Ovary (tissue), 9 donors: Measurements from ENCODE around the gene ZNF319. TPM values are rescaled to one million over a fixed set of nuclear protein-coding genes. Genes with fewer than 3 reads are reported as not detected.

Source experiments
- DNase-seq, 5 donors: peaks; one replicate each; pipeline ENCODE4 v3.0.0-alpha.2; 2019 to 2020
- H3K27ac ChIP-seq, 2 donors: fragments of 200-600 bp; one replicate each; pipeline versions ENCODE4 v1.5.1 to v1.8.0; 2019 to 2022
- H3K27me3 ChIP-seq: fragments of 200-600 bp; one replicate; pipeline ENCODE4 v1.8.0; 2022
- H3K36me3 ChIP-seq: fragments of 200-600 bp; sonication (generic); one replicate; pipeline ENCODE4 v1.5.1; 2019
- H3K4me1 ChIP-seq: one replicate; pipeline ENCODE4 v1.8.1; 2013; ENCODE audit warnings: mild to moderate bottlenecking, moderate library complexity; ENCODE audit not compliant: insufficient read depth
- H3K4me3 ChIP-seq: fragments of 200-600 bp; sonication (generic); one replicate; pipeline ENCODE4 v1.5.1; 2017
- H3K9me3 ChIP-seq, 2 donors: fragments of 200-600 bp in 1 of 2; sonication (generic) in 1 of 2; one replicate each; pipeline versions ENCODE4 v1.5.1 to v1.8.1; 2013 to 2019; ENCODE audit warnings: mild to moderate bottlenecking in 1 of 2, moderate library complexity in 1 of 2
- EP300 ChIP-seq: sonication (generic); formaldehyde crosslinking; IDR thresholded peaks from one replicate; pipeline ENCODE4 v1.6.1; 2017; ENCODE audit warnings: antibody characterized with exemption
- POLR2A ChIP-seq: fragments of 450-650 bp; IDR thresholded peaks from one replicate; pipeline ENCODE4 v1.6.1; 2017; ENCODE audit warnings: antibody characterized with exemption, mild to moderate bottlenecking, moderate library complexity
- WGBS, 3 donors: extraction: QIAGEN DNeasy Blood & Tissue Kit in 1 of 3; methylation state at CpG; one replicate each; pipeline versions ENCODE4 v1.1.5 to v1.1.7; 2013 to 2017; 5-methylcytosine and 5-hydroxymethylcytosine counted together
- intact Hi-C, 4 donors: fragments of 100-400 bp; cut with DNase I; formaldehyde crosslinking; loops; one replicate each; pipeline versions ENCODE4 v1.11.0 to v1.15.1; 2022 to 2023
- polyA plus RNA-seq, 2 donors: library from polyadenylated mRNA; stranded (reverse); fragments of 200-250 nt in 1 of 2; fragments of 350-450 nt in 1 of 2; fragmentation: Illumina TruSeq in 1 of 2; extraction: RNeasy Lipid Tissue Mini Kit (QIAGEN cat#74804) in 1 of 2; gene quantifications; one replicate each; pipeline ENCODE4 v1.2.3, GENCODE V29; 2013 to 2014
- total RNA-seq, 7 donors: library from RNA; depleted of rRNA in 2 of 7; stranded (reverse); fragments of >200 nt in 2 of 7; fragmentation: NEBNext Ultra II Directional in 3 of 7; extraction: Animal tissue kit (Norgen Biotek cat#: 25700) in 3 of 7; gene quantifications; one replicate each; pipeline versions ENCODE4 v1.1.0 to v1.2.4, GENCODE V29; 2016 to 2023
- TF ChIP-seq, protein P1 (sequence below), 3 donors: fragments of 450-650 bp in 2 of 3; fragments of 200-600 bp in 1 of 3; IDR thresholded peaks; one replicate each; pipeline versions ENCODE4 v1.5.1 to v1.8.0; 2016 to 2022; ENCODE audit warnings: antibody characterized with exemption in 3 of 3, mild to moderate bottlenecking in 1 of 3
- donor health status: DM: no; HTN: no; CAD: no; lungs with moderate emphysema.
- donor health status: DM: no; HTN: no; CAD: no.
- donor health status: Bipolar disorder and iron deficiency.
- donor health status: DM: yes; HTN: yes; CAD: no.
- donor health status: DM: no; HTN: no; CAD: no.
- donor health status: DM: yes; HTN: yes; CAD: no.

Gene ZNF319
- total and polyA plus RNA-seq, 9 donors, result 5.6 to 17.8 (median 12.9) TPM

DNA sequence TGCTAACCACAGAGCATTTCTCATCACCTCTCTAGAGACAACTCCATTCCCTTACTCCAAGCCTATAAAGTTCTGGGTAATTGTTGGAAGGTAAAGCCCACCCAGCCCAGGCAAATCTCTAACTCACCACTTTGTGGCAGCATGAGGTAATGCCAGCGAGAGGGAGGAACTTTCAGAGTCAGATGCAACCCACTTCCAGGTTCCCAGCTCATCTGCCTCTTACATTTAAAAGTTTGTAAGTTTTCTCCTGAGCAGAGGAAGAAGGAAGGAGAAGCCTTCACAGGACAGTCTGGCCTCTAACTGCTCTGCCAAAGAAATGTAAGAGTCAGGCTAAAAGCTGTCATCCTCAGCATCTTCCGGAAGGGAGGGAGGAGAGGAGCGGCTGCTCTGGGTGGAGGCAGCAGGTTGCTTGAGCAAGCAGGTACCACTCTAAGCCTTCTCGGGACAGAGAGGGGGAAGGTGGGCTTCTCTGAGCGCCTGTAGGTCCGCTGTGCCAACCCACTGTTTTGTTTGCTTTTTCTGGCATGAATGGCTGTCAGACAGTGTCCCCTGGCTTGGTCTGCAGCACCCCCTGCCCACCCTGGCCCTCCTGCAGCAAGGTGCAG, 1.0 kb downstream of the ZNF319 start:
- Histone ChIP-seq H3K4me3 (peak overlapping the region; percentile 69), H3K9me3 (no peaks in the 10 kb centered on the region), H3K27me3 (no peaks in the 10 kb centered on the region), H3K36me3 (no peaks in the 10 kb centered on the region), H3K4me1 (peaks cover 4% of the 10 kb centered on the region), H3K27ac (peak overlapping the region; percentile 64 to 77)
- intact Hi-C loops, result loop anchor here in 3 of 4 donors (5.0 to 10.0 kb wide), 5 partner anchors 87 to 425 kb away; no protein-coding TSS in a partner anchor
- TF ChIP-seq, protein P1, sequence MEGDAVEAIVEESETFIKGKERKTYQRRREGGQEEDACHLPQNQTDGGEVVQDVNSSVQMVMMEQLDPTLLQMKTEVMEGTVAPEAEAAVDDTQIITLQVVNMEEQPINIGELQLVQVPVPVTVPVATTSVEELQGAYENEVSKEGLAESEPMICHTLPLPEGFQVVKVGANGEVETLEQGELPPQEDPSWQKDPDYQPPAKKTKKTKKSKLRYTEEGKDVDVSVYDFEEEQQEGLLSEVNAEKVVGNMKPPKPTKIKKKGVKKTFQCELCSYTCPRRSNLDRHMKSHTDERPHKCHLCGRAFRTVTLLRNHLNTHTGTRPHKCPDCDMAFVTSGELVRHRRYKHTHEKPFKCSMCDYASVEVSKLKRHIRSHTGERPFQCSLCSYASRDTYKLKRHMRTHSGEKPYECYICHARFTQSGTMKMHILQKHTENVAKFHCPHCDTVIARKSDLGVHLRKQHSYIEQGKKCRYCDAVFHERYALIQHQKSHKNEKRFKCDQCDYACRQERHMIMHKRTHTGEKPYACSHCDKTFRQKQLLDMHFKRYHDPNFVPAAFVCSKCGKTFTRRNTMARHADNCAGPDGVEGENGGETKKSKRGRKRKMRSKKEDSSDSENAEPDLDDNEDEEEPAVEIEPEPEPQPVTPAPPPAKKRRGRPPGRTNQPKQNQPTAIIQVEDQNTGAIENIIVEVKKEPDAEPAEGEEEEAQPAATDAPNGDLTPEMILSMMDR (IDR thresholded peaks at IDR 0.05), result no peak
- TF ChIP-seq POLR2A, result no peak
- no peak for TF ChIP-seq EP300
- WGBS, 3 donors, result 14 to 19% (median 18%) methylated on average over 6 of the region's 6 CpGs
- DNase-seq, result no peak

DNA sequence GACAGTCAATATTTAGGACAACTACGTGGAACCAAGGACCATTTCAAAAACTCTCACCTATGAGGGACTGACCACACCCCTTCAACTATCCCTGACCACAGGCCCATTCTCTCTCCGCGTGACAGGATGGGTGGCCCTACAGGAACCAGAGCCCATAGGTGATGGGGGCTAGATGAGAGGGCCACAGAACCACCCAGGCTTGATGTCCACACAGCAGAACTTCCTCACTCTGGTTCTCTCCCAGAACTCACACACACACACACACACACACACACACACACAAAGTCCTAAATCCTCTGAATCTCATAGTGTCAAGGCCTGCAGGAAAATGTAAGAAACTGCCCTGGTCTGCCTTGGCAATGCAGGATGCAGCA, 1.5 kb downstream of the ZNF319 start:
- intact Hi-C loops, result loop anchor here in 3 of 4 donors (5.0 to 10.0 kb wide), 5 partner anchors 87 to 424 kb away; no protein-coding TSS in a partner anchor
- Histone ChIP-seq H3K27ac (no peak overlapping the region), H3K4me1 (peaks cover 4% of the 10 kb centered on the region)

DNA sequence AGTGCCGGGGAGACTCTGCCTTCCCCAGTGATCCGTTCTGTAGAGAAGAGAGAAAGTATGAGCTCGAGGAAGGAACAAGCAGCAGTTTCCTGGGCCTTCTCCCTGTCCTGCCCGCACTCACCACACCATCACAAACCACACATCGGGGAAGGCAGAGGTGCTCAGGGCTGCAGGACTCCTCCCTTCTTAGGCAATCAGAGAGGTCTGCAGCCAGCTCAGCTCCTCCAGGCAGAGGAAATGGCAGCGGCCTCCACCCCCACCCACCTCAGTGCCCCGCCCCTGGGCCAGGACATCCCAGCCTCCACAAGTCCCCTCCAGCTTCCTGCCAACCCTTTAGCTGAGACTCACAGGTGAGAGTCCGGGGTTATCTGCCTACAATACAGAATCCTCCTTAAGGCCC, 2.0 kb downstream of the ZNF319 start:
- intact Hi-C loops, result loop anchor here in 3 of 4 donors (5.0 to 10.0 kb wide), 5 partner anchors 86 to 424 kb away; no protein-coding TSS in a partner anchor
- DNase-seq, result peak in 1 of 5 donors; percentile 25
- Histone ChIP-seq H3K9me3 (no peaks in the 10 kb centered on the region), H3K27me3 (no peaks in the 10 kb centered on the region), H3K27ac (no peak overlapping the region), H3K4me1 (peaks cover 4% of the 10 kb centered on the region), H3K36me3 (no peaks in the 10 kb centered on the region), H3K4me3 (no peak overlapping the region)
- WGBS, 3 donors, result 75 to 79% (median 78%) methylated on average over 7 to 8 of the region's 8 CpGs
- TF ChIP-seq POLR2A (no peak), EP300 (no peak)
- TF ChIP-seq, protein P1 (IDR thresholded peaks at IDR 0.05), result no peak

More for the DNA sequence above, 1.5 kb downstream of the ZNF319 start:
- no peaks in the 10 kb centered on the region for H3K9me3 ChIP-seq
- no peak for DNase-seq
- H3K4me3 ChIP-seq, result no peak overlapping the region
- no peaks in the 10 kb centered on the region for H3K36me3 ChIP-seq
- TF ChIP-seq POLR2A, result no peak
- TF ChIP-seq, protein P1 (IDR thresholded peaks at IDR 0.05), result no peak
- no peak for TF ChIP-seq EP300
- H3K27me3 ChIP-seq, result no peaks in the 10 kb centered on the region
- 77 to 93% (median 80%) methylated on average over 3 of the region's 3 CpGs for WGBS, 3 donors

DNA sequence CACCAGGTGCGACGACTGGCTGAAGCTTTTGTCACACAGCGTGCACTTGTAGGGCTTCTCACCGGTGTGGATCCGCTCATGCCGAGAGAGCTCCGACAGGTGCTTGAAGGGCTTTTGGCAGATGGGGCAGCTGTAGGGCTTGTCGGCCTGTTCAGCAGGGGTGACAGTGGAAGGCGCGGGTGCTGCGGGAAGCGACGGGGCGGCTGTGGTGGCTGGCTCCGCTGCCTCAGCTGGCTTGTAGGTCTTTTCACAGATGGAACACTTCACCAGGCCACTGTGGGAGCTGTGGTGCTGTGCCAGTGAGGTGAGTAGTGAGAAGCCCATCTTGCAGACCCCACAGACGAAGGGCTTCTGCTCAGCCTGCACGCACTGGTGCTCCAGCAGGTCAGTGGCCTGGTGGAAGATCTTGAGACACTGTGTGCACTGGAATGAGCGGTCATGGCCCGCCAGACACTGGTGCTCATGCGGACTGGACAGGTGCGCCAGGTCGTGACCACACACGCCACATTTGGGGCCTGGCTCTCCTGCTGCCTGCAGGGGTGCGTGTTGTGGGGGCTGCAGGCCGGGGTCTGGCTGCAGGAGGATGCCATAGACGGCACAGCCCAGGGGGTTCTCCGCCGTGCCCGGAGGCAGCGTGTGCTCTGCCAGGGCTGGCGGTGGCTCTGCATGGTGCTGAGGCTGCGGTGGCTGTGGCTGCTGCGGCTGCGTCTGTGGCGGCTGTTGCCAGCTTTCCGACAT, 2.8 kb downstream of the ZNF319 start:
- Histone ChIP-seq H3K4me3 (no peak overlapping the region), H3K27ac (no peak overlapping the region), H3K4me1 (peaks cover 4% of the 10 kb centered on the region), H3K27me3 (no peaks in the 10 kb centered on the region), H3K9me3 (no peaks in the 10 kb centered on the region), H3K36me3 (no peaks in the 10 kb centered on the region)
- WGBS, 3 donors, result 91 to 94% (median 92%) methylated on average over 36 of the region's 36 CpGs
- intact Hi-C loops, result loop anchor here in 3 of 4 donors (5.0 to 10.0 kb wide), 5 partner anchors 85 to 423 kb away; no protein-coding TSS in a partner anchor
- DNase-seq, result no peak
- TF ChIP-seq, protein P1 (IDR thresholded peaks at IDR 0.05), result no peak
- TF ChIP-seq POLR2A, result no peak
- no peak for TF ChIP-seq EP300
